ENCODE data around the gene TIGD6. TPM values are rescaled to one million over a fixed set of nuclear protein-coding genes. Genes with fewer than 3 reads are reported as not detected.

Gene TIGD6
- total RNA-seq, result 3.5 and 7.6 TPM in 2 replicates
- 10.3 and 11.4 TPM in 2 replicates for polyA plus RNA-seq

GRCh38 chr5:150000256-150000989 lies at the start of gene TIGD6, which contains the start of gene HMGXB3:
Gene TIGD6, minus strand, starts transcription at chr5:150000654. Its CDS starts 4,306 bp downstream, at chr5:149996348.
Gene HMGXB3, plus strand, starts transcription at chr5:150000739. Its CDS starts 4,114 bp downstream, at chr5:150004853.
- Histone ChIP-seq H3K9me3 (ENCODE audit: low read depth) (no peaks in the 10 kb centered on the region), H3K4me3 (peak within 1 kb of the TSS; percentile 80), H3K27ac (peak within 1 kb of the TSS; percentile 91), H3K36me3 (peaks cover 5% of the 10 kb centered on the region), H3K27me3 (no peaks in the 10 kb centered on the region), H3K4me1 (ENCODE audit: low read depth) (peaks cover 4% of the 10 kb centered on the region)
- DNase-seq (ENCODE audit: low read depth in 1 of 2, low spot score in 1 of 2), result peak; percentile 97
- TF ChIP-seq, protein P1, sequence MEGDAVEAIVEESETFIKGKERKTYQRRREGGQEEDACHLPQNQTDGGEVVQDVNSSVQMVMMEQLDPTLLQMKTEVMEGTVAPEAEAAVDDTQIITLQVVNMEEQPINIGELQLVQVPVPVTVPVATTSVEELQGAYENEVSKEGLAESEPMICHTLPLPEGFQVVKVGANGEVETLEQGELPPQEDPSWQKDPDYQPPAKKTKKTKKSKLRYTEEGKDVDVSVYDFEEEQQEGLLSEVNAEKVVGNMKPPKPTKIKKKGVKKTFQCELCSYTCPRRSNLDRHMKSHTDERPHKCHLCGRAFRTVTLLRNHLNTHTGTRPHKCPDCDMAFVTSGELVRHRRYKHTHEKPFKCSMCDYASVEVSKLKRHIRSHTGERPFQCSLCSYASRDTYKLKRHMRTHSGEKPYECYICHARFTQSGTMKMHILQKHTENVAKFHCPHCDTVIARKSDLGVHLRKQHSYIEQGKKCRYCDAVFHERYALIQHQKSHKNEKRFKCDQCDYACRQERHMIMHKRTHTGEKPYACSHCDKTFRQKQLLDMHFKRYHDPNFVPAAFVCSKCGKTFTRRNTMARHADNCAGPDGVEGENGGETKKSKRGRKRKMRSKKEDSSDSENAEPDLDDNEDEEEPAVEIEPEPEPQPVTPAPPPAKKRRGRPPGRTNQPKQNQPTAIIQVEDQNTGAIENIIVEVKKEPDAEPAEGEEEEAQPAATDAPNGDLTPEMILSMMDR (IDR thresholded peaks at IDR 0.05; ENCODE audit: low read depth, low read length), result no peak

DNA sequence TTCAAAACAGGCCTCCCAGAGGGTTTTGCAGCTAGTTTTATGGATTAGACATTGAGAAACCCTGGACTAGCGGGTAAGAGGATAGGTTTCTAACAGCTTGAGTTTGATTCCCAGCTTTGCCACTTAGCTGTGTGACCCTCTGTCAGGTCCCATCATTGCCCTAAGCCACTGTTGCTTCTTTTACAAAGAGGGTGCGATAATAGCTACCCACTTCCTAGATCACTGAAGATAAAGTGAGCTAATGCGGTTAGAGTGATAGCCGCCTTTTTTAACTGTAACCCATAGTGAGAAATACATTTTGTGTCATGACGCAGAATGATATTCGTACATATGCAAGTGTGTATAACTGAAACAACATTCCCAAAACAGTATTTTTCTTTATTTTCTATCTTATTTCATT lies 45.6 kb upstream of the TIGD6 start:
- H3K4me3 ChIP-seq, result no peak overlapping the region
- no peak for DNase-seq (ENCODE audit: low read depth in 1 of 2, low spot score in 1 of 2)
- H3K9me3 ChIP-seq (ENCODE audit: low read depth), result no peaks in the 10 kb centered on the region
- peak overlapping the region; percentile 85 for H3K27ac ChIP-seq
- TF ChIP-seq, protein P1 (IDR thresholded peaks at IDR 0.05; ENCODE audit: low read depth, low read length), result no peak
- H3K27me3 ChIP-seq, result no peaks in the 10 kb centered on the region
- peaks cover 39% of the 10 kb centered on the region for H3K36me3 ChIP-seq
- H3K4me1 ChIP-seq (ENCODE audit: low read depth), result peaks cover 46% of the 10 kb centered on the region

- Histone ChIP-seq H3K4me3 (no peak overlapping the region), H3K4me1 (ENCODE audit: low read depth) (peaks cover 46% of the 10 kb centered on the region), H3K36me3 (peaks cover 38% of the 10 kb centered on the region), H3K27ac (peak overlapping the region; percentile 85), H3K27me3 (no peaks in the 10 kb centered on the region), H3K9me3 (ENCODE audit: low read depth) (no peaks in the 10 kb centered on the region)
- DNase-seq (ENCODE audit: low read depth in 1 of 2, low spot score in 1 of 2), result no peak
- TF ChIP-seq, protein P1 (IDR thresholded peaks at IDR 0.05; ENCODE audit: low read depth, low read length), result no peak
Observed at GRCh38 chr5:150045549-150045948, 45.1 kb upstream of the TIGD6 start.

GRCh38 chr5:150044712-150045111 lies 44.3 kb upstream of the TIGD6 start:
- H3K27me3 ChIP-seq, result no peaks in the 10 kb centered on the region
- no peak overlapping the region for H3K4me3 ChIP-seq
- H3K36me3 ChIP-seq, result peaks cover 36% of the 10 kb centered on the region

GRCh38 chr5:150044329-150044681 lies 43.9 kb upstream of the TIGD6 start:
- TF ChIP-seq, protein P1 (IDR thresholded peaks at IDR 0.05; ENCODE audit: low read depth, low read length), result no peak
- H3K4me1 ChIP-seq (ENCODE audit: low read depth), result peaks cover 46% of the 10 kb centered on the region
- H3K36me3 ChIP-seq, result peaks cover 34% of the 10 kb centered on the region
- no peak overlapping the region for H3K4me3 ChIP-seq
- peak overlapping the region; percentile 85 for H3K27ac ChIP-seq
- DNase-seq (ENCODE audit: low read depth in 1 of 2, low spot score in 1 of 2), result peak; percentile 44 to 77
- no peaks in the 10 kb centered on the region for H3K9me3 ChIP-seq (ENCODE audit: low read depth)
- H3K27me3 ChIP-seq, result no peaks in the 10 kb centered on the region

More at GRCh38 chr5:150044712-150045111, 44.3 kb upstream of the TIGD6 start:
- TF ChIP-seq, protein P1 (IDR thresholded peaks at IDR 0.05; ENCODE audit: low read depth, low read length), result no peak
- H3K27ac ChIP-seq, result peak overlapping the region; percentile 85
- H3K4me1 ChIP-seq (ENCODE audit: low read depth), result peaks cover 46% of the 10 kb centered on the region
- peak in 1 of 2 donors; percentile 33 for DNase-seq (ENCODE audit: low read depth in 1 of 2, low spot score in 1 of 2)
- H3K9me3 ChIP-seq (ENCODE audit: low read depth), result no peaks in the 10 kb centered on the region

Data from cardiac muscle cell (in vitro differentiated cells and primary cell).